Measurements from ENCODE around the gene USP10. TPM values are rescaled to one million over a fixed set of nuclear protein-coding genes. Genes with fewer than 3 reads are reported as not detected.
"Not testable (repeated sequence)": the region's sequence is repeated elsewhere in the genome, so short reads cannot be mapped to it uniquely, and the experiment has no call there.

The USP10 gene
- total and polyA plus RNA-seq, 2 donors (not counting 3 experiments of a cell fraction or from before 2014, with no cell fraction given): 84.0 to 115 TPM

- ChIA-PET POLR2A (no interaction called here), CTCF (interaction anchor here (1.0 to 3.4 kb wide), 5 partner anchors 12 to 46 kb away, joined by 3 to 17 read pairs (median 13); no protein-coding TSS in a partner anchor)
- H3K4me3 ChIP-seq (replicated peaks in 1 of 3; ENCODE audit: insufficient read depth in 1 of 3, low read depth in 1 of 3, low read length in 3 of 3): no peak overlapping the region
- peak overlapping the region; percentile 76 for H2AFZ ChIP-seq (ENCODE audit: low read depth, low read length)
- peaks cover 12% of the 10 kb centered on the region for H3K4me1 ChIP-seq (ENCODE audit: control insufficient read depth, extremely low read depth, insufficient read depth, low read length)
- peak overlapping the region; percentile 45 for H3K9ac ChIP-seq (replicated peaks; ENCODE audit: extremely low read depth, insufficient read depth, low read length)
- intact Hi-C loops (cut with micrococcal nuclease): no loop called here
- no peaks in the 10 kb centered on the region for H3K9me3 ChIP-seq (replicated peaks; ENCODE audit: control insufficient read depth, insufficient read depth, low read length)
- H3K79me2 ChIP-seq (ENCODE audit: control insufficient read depth, insufficient read depth, low read length): no peaks in the 10 kb centered on the region
- no peaks in the 10 kb centered on the region for H4K20me1 ChIP-seq (replicated peaks; ENCODE audit: control insufficient read depth, extremely low read depth, insufficient read depth, low read length)
- dilution Hi-C loops (cut with MboI; ENCODE audit: extremely low pct_ligation_motif_present, low sequenced_read_pairs): no loop called here
- H3K27me3 ChIP-seq (ENCODE audit: control insufficient read depth in 2 of 2, insufficient read depth in 2 of 2, low read length in 2 of 2): no peaks in the 10 kb centered on the region
- DNase-seq (ENCODE audit: low read depth, low spot score) (peak; percentile 61), FAIRE-seq (peak; percentile 78)
- H3K36me3 ChIP-seq (ENCODE audit: control insufficient read depth in 2 of 2, extremely low read depth in 1 of 2, insufficient read depth in 2 of 2, low read length in 2 of 2): no peaks in the 10 kb centered on the region
- no peaks in the 10 kb centered on the region for H3K9me1 ChIP-seq (replicated peaks; ENCODE audit: control insufficient read depth, extremely low read depth, insufficient read depth, low read length)
- TF ChIP-seq JUN (IDR thresholded peaks at IDR 0.05; ENCODE audit: borderline replicate concordance, insufficient read depth, insufficient read length, low read depth) (peak; percentile 53), GATA2 (IDR thresholded peaks at IDR 0.05; ENCODE audit: insufficient read depth, insufficient read length, low read depth, low read length) (no peak), POLR2A (IDR thresholded peaks at IDR 0.05; ENCODE audit: low read depth, low read length) (no peak), CTCF (IDR thresholded peaks at IDR 0.05; ENCODE audit: extremely low read depth in 1 of 2, insufficient read depth in 1 of 2, low read depth in 1 of 2, low read length in 2 of 2) (no peak), MYC (IDR thresholded peaks at IDR 0.05; ENCODE audit: low read depth, low read length) (no peak), EZH2 (IDR thresholded peaks at IDR 0.05; ENCODE audit: borderline replicate concordance, low read depth, low read length, severe bottlenecking) (no peak), POLR2AphosphoS5 (IDR thresholded peaks at IDR 0.05; ENCODE audit: insufficient read depth, low read depth, low read length) (no peak), FOS (IDR thresholded peaks at IDR 0.05; ENCODE audit: borderline replicate concordance, insufficient read depth, low read length) (peak; percentile 14)
- H3K27ac ChIP-seq (ENCODE audit: insufficient read depth, low read depth, low read length): peak overlapping the region; percentile 73
- TSS peak; percentile 94 for BruUV-seq (replicated peaks)
- H3K4me2 ChIP-seq (ENCODE audit: insufficient read depth, low read length): peak overlapping the region; percentile 33
Observed at GRCh38 chr16:84692451-84693214, 7.2 kb upstream of the USP10 start.

- H4K20me1 ChIP-seq (replicated peaks; ENCODE audit: control insufficient read depth, extremely low read depth, insufficient read depth, low read length); intact Hi-C loops (cut with micrococcal nuclease); H3K79me2 ChIP-seq (ENCODE audit: control insufficient read depth, insufficient read depth, low read length); H2AFZ ChIP-seq (ENCODE audit: low read depth, low read length); dilution Hi-C loops (cut with MboI; ENCODE audit: extremely low pct_ligation_motif_present, low sequenced_read_pairs); H3K9ac ChIP-seq (replicated peaks; ENCODE audit: extremely low read depth, insufficient read depth, low read length); H3K4me1 ChIP-seq (ENCODE audit: control insufficient read depth, extremely low read depth, insufficient read depth, low read length); BruUV-seq (replicated peaks); H3K36me3 ChIP-seq (ENCODE audit: control insufficient read depth in 2 of 2, extremely low read depth in 1 of 2, insufficient read depth in 2 of 2, low read length in 2 of 2); H3K27me3 ChIP-seq (ENCODE audit: control insufficient read depth in 2 of 2, insufficient read depth in 2 of 2, low read length in 2 of 2); H3K9me3 ChIP-seq (replicated peaks; ENCODE audit: control insufficient read depth, insufficient read depth, low read length); H3K4me3 ChIP-seq (replicated peaks in 1 of 3; ENCODE audit: insufficient read depth in 1 of 3, low read depth in 1 of 3, low read length in 3 of 3); H3K9me1 ChIP-seq (replicated peaks; ENCODE audit: control insufficient read depth, extremely low read depth, insufficient read depth, low read length); DNase-seq (ENCODE audit: low read depth, low spot score); H3K27ac ChIP-seq (ENCODE audit: insufficient read depth, low read depth, low read length); FAIRE-seq; H3K4me2 ChIP-seq (ENCODE audit: insufficient read depth, low read length): not testable (repeated sequence)
- CTCF ChIA-PET: interaction anchor here (0.7 to 3.4 kb wide), 4 partner anchors 8 to 45 kb away, joined by 3 to 17 read pairs (median 14); no protein-coding TSS in a partner anchor
- POLR2A ChIA-PET: interaction anchor here (0.6 kb wide), 2 partner anchors 22 to 59 kb away, joined by 3 read pairs; no protein-coding TSS in a partner anchor
Observed at GRCh38 chr16:84693869-84694268, 5.9 kb upstream of the USP10 start.

All from endothelial cell of umbilical vein (primary cell).